CD4-positive, alpha-beta T cell (primary cell): ENCODE data around the gene OXSR1. TPM values are rescaled to one million over a fixed set of nuclear protein-coding genes. Genes with fewer than 3 reads are reported as not detected.

Experiments
- ATAC-seq: fragments of 200-7000 bp; cut with Tn5 transposase; one replicate; pipeline ENCODE4 v1.10.0; 2022; ENCODE audit warnings: mild to moderate bottlenecking; ENCODE audit not compliant: poor library complexity
- CTCF ChIA-PET: fragments of 350-600 bp; sonication (Branson Sonifier 250); formaldehyde crosslinking; loops from one replicate; lab custom pipeline; 2021; ENCODE audit warnings: antibody characterized with exemption, inconsistent platforms; lab: Charles Lee
- POLR2A ChIA-PET: fragments of 350-600 bp; sonication (Branson Sonifier 250); formaldehyde crosslinking; loops from one replicate; lab custom pipeline; 2021; ENCODE audit warnings: antibody characterized with exemption, inconsistent platforms; lab: Charles Lee
- DNase-seq, 14 experiments: peaks; one replicate each; pipeline ENCODE4 v3.0.0-alpha.2; 2013 to 2020; ENCODE audit warnings: mixed read lengths in 2 of 14
- H3K27ac ChIP-seq, 2 donors: one replicate each; pipeline versions ENCODE4 v1.5.1 to v1.7.0; 2013; ENCODE audit warnings: low read length in 2 of 2, low read depth in 1 of 2, mild to moderate bottlenecking in 1 of 2
- H3K27me3 ChIP-seq, 2 experiments: 1 replicate in 1 of 2; 2 replicates in 1 of 2; pipeline versions ENCODE4 v1.6.1 to v1.7.0; 2013; ENCODE audit warnings: low read length in 2 of 2, control low read depth in 1 of 2, mild to moderate bottlenecking in 1 of 2, moderate library complexity in 1 of 2; ENCODE audit not compliant: insufficient read depth in 2 of 2, control insufficient read depth in 1 of 2
- H3K36me3 ChIP-seq: one replicate; pipeline ENCODE4 v1.6.1; 2013; ENCODE audit warnings: low read length, control low read depth; ENCODE audit not compliant: insufficient read depth
- H3K4me1 ChIP-seq: one replicate; pipeline ENCODE4 v1.6.1; 2013; ENCODE audit warnings: low read length, control low read depth; ENCODE audit not compliant: insufficient read depth
- H3K4me3 ChIP-seq: one replicate; pipeline ENCODE4 v1.5.1; 2013; ENCODE audit warnings: mild to moderate bottlenecking, low read length, moderate library complexity
- H3K9me3 ChIP-seq, 2 experiments: 1 replicate in 1 of 2; 2 replicates in 1 of 2; pipeline versions ENCODE4 v1.6.1 to v1.7.0; 2013; ENCODE audit warnings: low read length in 2 of 2, mild to moderate bottlenecking in 2 of 2, control low read depth in 1 of 2, moderate library complexity in 1 of 2; ENCODE audit not compliant: control insufficient read depth in 1 of 2, insufficient read depth in 1 of 2
- H3K27ac Mint-ChIP-seq: one replicate; pipeline ENCODE4 v1.8.0; 2020; ENCODE audit warnings: mixed read lengths
- H3K27me3 Mint-ChIP-seq: one replicate; pipeline ENCODE4 v1.8.0; 2021; ENCODE audit warnings: mixed read lengths
- H3K36me3 Mint-ChIP-seq: one replicate; pipeline ENCODE4 v1.8.0; 2021; ENCODE audit warnings: low read depth, mixed read lengths
- H3K4me1 Mint-ChIP-seq: one replicate; pipeline ENCODE4 v1.8.0; 2021; ENCODE audit warnings: low read depth, mixed read lengths
- H3K4me3 Mint-ChIP-seq: one replicate; pipeline ENCODE4 v1.8.0; 2020; ENCODE audit warnings: mild to moderate bottlenecking, mixed read lengths
- H3K9me3 Mint-ChIP-seq: one replicate; pipeline ENCODE4 v1.8.0; 2020; ENCODE audit warnings: mixed read lengths
- intact Hi-C, 2 experiments: fragments of 100-400 bp; cut with DNase I in 1 of 2; cut with micrococcal nuclease in 1 of 2; formaldehyde crosslinking; loops; one replicate each; pipeline versions ENCODE4 v1.15.1 to v1.9.0; 2023 to 2025; cut with DNase I, micrococcal nuclease
- total RNA-seq, 174 experiments: library from RNA in 2 of 174; stranded (reverse) in 2 of 174; gene quantifications; one replicate each; pipeline ENCODE4 v1.2.3 and lab custom pipeline; 2021 to 2026
- TF ChIP-seq, protein P1 (sequence below): fragments of 200-600 bp; IDR thresholded peaks from one replicate; pipeline ENCODE4 v1.8.0; 2022; ENCODE audit warnings: antibody characterized with exemption, mild to moderate bottlenecking

The OXSR1 gene
- total RNA-seq, 2 experiments from 2014 or later = 28.3 to 30.3 TPM

DNA sequence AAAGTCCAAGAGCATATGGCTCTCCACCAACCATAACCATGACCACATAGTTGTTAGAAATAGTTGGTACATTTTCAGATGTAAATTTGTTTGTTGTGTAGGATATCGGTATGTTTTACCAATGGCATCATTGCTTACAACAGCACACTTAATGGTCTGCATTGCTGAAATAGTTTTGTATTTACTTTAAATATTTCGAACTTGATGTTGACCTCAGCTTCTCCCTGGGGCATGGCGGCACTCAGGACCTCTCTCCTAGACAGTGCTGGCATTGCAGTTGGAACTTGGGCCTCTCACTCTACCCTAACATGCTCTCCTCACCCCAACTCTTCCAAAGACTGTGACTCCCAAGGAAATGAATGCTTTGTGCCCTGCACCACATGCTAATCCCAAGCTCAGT, 105.3 kb downstream of the OXSR1 start:
- H3K4me3 Mint-ChIP-seq = no peak overlapping the region
- Histone ChIP-seq H3K27me3 (no peaks in the 10 kb centered on the region), H3K36me3 (no peaks in the 10 kb centered on the region), H3K4me1 (peaks cover 7% of the 10 kb centered on the region), H3K4me3 (no peak overlapping the region), H3K9me3 (no peaks in the 10 kb centered on the region), H3K27ac (no peak overlapping the region)
- H3K27me3 Mint-ChIP-seq = no peaks in the 10 kb centered on the region
- no peak for ATAC-seq
- ChIA-PET CTCF (no interaction called here), POLR2A (no interaction called here)
- no peak for DNase-seq
- no peaks in the 10 kb centered on the region for H3K36me3 Mint-ChIP-seq
- TF ChIP-seq, protein P1, sequence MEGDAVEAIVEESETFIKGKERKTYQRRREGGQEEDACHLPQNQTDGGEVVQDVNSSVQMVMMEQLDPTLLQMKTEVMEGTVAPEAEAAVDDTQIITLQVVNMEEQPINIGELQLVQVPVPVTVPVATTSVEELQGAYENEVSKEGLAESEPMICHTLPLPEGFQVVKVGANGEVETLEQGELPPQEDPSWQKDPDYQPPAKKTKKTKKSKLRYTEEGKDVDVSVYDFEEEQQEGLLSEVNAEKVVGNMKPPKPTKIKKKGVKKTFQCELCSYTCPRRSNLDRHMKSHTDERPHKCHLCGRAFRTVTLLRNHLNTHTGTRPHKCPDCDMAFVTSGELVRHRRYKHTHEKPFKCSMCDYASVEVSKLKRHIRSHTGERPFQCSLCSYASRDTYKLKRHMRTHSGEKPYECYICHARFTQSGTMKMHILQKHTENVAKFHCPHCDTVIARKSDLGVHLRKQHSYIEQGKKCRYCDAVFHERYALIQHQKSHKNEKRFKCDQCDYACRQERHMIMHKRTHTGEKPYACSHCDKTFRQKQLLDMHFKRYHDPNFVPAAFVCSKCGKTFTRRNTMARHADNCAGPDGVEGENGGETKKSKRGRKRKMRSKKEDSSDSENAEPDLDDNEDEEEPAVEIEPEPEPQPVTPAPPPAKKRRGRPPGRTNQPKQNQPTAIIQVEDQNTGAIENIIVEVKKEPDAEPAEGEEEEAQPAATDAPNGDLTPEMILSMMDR = no peak
- H3K9me3 Mint-ChIP-seq = no peaks in the 10 kb centered on the region
- H3K27ac Mint-ChIP-seq = no peak overlapping the region
- intact Hi-C loops = no loop called here
- H3K4me1 Mint-ChIP-seq = peaks cover 16% of the 10 kb centered on the region

DNA sequence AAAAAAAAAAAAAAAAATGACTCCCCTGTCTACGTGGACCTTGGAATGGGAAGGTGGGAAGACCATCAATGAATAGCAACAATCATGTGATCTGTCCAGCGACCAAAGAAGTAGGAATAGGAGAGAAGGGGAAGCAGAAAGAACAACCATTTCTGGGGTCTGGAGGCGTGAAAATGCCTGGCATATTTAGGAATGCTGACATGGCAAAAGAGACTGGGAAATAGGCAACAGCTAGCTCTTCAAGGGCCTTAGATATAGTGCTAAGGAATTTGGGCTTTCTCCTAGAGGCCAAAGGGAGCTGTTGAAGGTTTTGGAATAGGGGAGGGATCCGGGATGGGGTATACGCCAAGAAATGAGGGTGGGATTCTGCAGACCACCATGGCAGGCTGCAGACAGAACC, 106.2 kb downstream of the OXSR1 start:
- H3K27ac Mint-ChIP-seq = no peak overlapping the region
- peaks cover 16% of the 10 kb centered on the region for H3K4me1 Mint-ChIP-seq
- H3K9me3 Mint-ChIP-seq = no peaks in the 10 kb centered on the region
- no peaks in the 10 kb centered on the region for H3K27me3 Mint-ChIP-seq
- no peak overlapping the region for H3K4me3 Mint-ChIP-seq
- Histone ChIP-seq H3K27ac (no peak overlapping the region), H3K4me1 (peaks cover 7% of the 10 kb centered on the region), H3K9me3 (no peaks in the 10 kb centered on the region), H3K36me3 (no peaks in the 10 kb centered on the region), H3K27me3 (no peaks in the 10 kb centered on the region), H3K4me3 (no peak overlapping the region)
- DNase-seq = no peak
- no peaks in the 10 kb centered on the region for H3K36me3 Mint-ChIP-seq
- intact Hi-C loops = no loop called here
- no peak for ATAC-seq
- POLR2A ChIA-PET = no interaction called here
- CTCF ChIA-PET = no interaction called here
- TF ChIP-seq, protein P1 = no peak

- H3K36me3 ChIP-seq = no peaks in the 10 kb centered on the region
- H3K36me3 Mint-ChIP-seq = no peaks in the 10 kb centered on the region
- CTCF ChIA-PET = no interaction called here
- TF ChIP-seq, protein P1 = no peak
- no peak overlapping the region for H3K27ac Mint-ChIP-seq
- no peaks in the 10 kb centered on the region for H3K27me3 ChIP-seq
- no peaks in the 10 kb centered on the region for H3K4me1 Mint-ChIP-seq
- no peaks in the 10 kb centered on the region for H3K9me3 ChIP-seq
- H3K27me3 Mint-ChIP-seq = no peaks in the 10 kb centered on the region
- H3K4me1 ChIP-seq = no peaks in the 10 kb centered on the region
- H3K27ac ChIP-seq = no peak overlapping the region
- H3K9me3 Mint-ChIP-seq = no peaks in the 10 kb centered on the region
- no peak overlapping the region for H3K4me3 Mint-ChIP-seq
- intact Hi-C loops = no loop called here
- POLR2A ChIA-PET = no interaction called here
- ATAC-seq = no peak
- no peak for DNase-seq
- no peak overlapping the region for H3K4me3 ChIP-seq
These were observed 109.7 kb downstream of the OXSR1 start for GRCh38 chr3:38274864-38275649.
